Heart left ventricle (tissue), 13 donors: ENCODE data around the gene RFPL3.

Source experiments
- CTCF ChIP-seq, 12 donors: fragments of 200-600 bp; sonication (generic) in 4 of 12; IDR thresholded peaks; one replicate each; pipeline versions ENCODE4 v1.5.0 to v1.8.0; 2018 to 2022; ENCODE audit warnings: antibody characterized with exemption in 12 of 12, mild to moderate bottlenecking in 5 of 12
- POLR2A ChIP-seq, 2 donors: fragments of 450-650 bp; IDR thresholded peaks; one replicate each; pipeline ENCODE4 v1.6.1; 2017; ENCODE audit warnings: antibody characterized with exemption in 2 of 2, mild to moderate bottlenecking in 2 of 2, moderate library complexity in 2 of 2
- donor health status: ischemic (EF 13 %, LVEDD 7.1; RV severe dilation, severe dysfunction).
- donor health status: DM: no; HTN: yes; CAD: no.
- donor health status: DM: no; HTN: no; CAD: no.
- donor health status: ischemic (EF 25% LVEDD 6.9; RV normal size, moderate dysfunction).
- donor health status: ischemic (EF 25% LVEDD 5.7; RV mildly dilated, moderate dysfunction).
- donor health status: ischemic (EF 35%, LVEDD 5.7; RV mildly dilated, moderate dysfunction).
- donor health status: nonischemic (EF 11% LVEDD 7.7; RV severe dilation, severe dysfunction).
- donor health status: DM: yes; HTN: yes; CAD: no.
- donor health status: PGD.
- donor health status: ischemic (EF 29% LVEDD 5.4; RV normal size, mild dysfunction).
- donor health status: nonischemic (EF 23%, LVEDD 6.1; RV moderate dilation, normal function).

DNA sequence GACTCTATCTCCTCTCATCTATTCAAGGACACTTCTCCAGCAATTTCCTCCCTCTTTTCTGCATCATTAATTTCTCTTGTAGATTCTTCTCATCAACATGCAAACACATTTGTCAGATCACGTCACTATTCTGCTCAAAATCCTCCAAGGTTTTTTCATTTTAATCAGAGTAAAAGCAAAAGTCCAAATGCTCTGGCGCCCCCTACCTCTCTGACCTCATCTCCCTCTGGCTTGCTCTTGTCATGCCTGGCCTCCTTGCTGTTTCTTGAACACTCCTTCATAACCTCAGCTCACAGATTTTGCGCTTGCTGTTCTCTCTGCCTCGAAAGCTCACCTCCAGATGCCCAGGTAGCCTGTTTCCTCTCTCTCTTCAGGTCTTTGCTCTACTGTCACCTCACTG is 32.0 kb downstream of the RFPL3 start:
- TF ChIP-seq CTCF (IDR thresholded peaks at IDR 0.05) (peak in 10 of 12 donors; percentile 10 to 53 (median 30)), POLR2A (IDR thresholded peaks at IDR 0.05) (no peak)
